Tibial nerve (tissue), 4 donors: ENCODE data around the gene SLC9A9. TPM values are rescaled to one million over a fixed set of nuclear protein-coding genes. Genes with fewer than 3 reads are reported as not detected.
"Not testable (repeated sequence)": the region's sequence is repeated elsewhere in the genome, so short reads cannot be mapped to it uniquely, and the experiment has no call there.

ENCODE experiments used
- DNase-seq, 2 donors: peaks; one replicate each; pipeline ENCODE4 v3.0.0-alpha.2; 2019; ENCODE audit warnings: low spot score in 2 of 2
- H3K27ac ChIP-seq, 4 donors: fragments of 200-600 bp; sonication (generic) in 3 of 4; one replicate each; pipeline ENCODE4 v1.5.1; 2017 to 2019; ENCODE audit warnings: mild to moderate bottlenecking in 1 of 4
- H3K27me3 ChIP-seq, 2 donors: fragments of 200-600 bp; sonication (generic) in 1 of 2; one replicate each; pipeline versions ENCODE4 v1.5.1 to v1.6.0; 2017 to 2019
- H3K36me3 ChIP-seq, 3 donors: fragments of 200-600 bp; sonication (generic); one replicate each; pipeline ENCODE4 v1.5.1; 2018 to 2019
- H3K4me1 ChIP-seq, 4 donors: fragments of 200-600 bp; sonication (generic) in 3 of 4; one replicate each; pipeline ENCODE4 v1.5.1; 2017 to 2019
- H3K4me3 ChIP-seq, 4 donors: fragments of 200-600 bp; sonication (generic) in 3 of 4; one replicate each; pipeline ENCODE4 v1.5.1; 2017 to 2019; ENCODE audit warnings: mild to moderate bottlenecking in 1 of 4, moderate library complexity in 1 of 4
- H3K9me3 ChIP-seq, 4 donors: fragments of 200-600 bp; sonication (generic) in 3 of 4; one replicate each; pipeline ENCODE4 v1.5.1; 2017 to 2019
- EP300 ChIP-seq, 2 donors: sonication (generic); formaldehyde crosslinking; IDR thresholded peaks; one replicate each; pipeline ENCODE4 v1.6.1; 2017; ENCODE audit warnings: antibody characterized with exemption in 2 of 2, mild to moderate bottlenecking in 1 of 2
- POLR2A ChIP-seq, 2 donors: fragments of 450-650 bp; IDR thresholded peaks; one replicate each; pipeline ENCODE4 v1.6.1; 2017; ENCODE audit warnings: antibody characterized with exemption in 2 of 2, mild to moderate bottlenecking in 2 of 2, moderate library complexity in 2 of 2
- WGBS, 2 donors: methylation state at CpG; one replicate each; pipeline ENCODE4 v1.1.5; 2018; 5-methylcytosine and 5-hydroxymethylcytosine counted together
- total RNA-seq, 4 donors: library from RNA; depleted of rRNA; stranded (reverse); fragments of >200 nt; gene quantifications; one replicate each; pipeline ENCODE4 v1.1.0, GENCODE V29; 2016
- TF ChIP-seq, protein P1 (sequence below), 5 experiments: fragments of 200-600 bp in 3 of 5; fragments of 450-650 bp in 2 of 5; sonication (generic) in 3 of 5; IDR thresholded peaks; one replicate each; pipeline ENCODE4 v1.5.1; 2016 to 2019; ENCODE audit warnings: antibody characterized with exemption in 5 of 5, mild to moderate bottlenecking in 3 of 5, moderate library complexity in 2 of 5

Gene SLC9A9
- total RNA-seq, 4 donors from 2014 or later, result 7.6 to 11.1 (median 9.2) TPM

DNA sequence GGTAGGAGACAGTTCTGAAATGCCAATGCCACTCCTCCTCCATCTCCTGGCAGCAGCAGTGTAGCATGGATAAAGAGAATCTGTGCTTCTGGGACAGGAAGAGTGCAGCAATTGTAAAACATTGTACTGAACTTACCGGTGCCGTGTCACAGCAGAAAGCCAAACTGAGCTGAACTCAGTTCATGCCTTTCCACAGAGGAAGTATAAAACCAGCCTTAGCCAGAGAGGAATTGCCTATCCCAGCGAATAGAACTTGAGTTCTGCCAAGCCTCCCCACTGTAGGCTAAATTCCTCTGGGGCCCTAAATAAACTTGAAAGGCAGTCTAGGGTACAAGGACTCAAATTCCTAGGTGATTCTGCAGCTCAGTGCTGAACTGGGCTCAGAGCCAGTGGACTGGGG lies 148.8 kb downstream of the SLC9A9 start:
- DNase-seq, result no peak
- Histone ChIP-seq H3K9me3 (peaks cover 0 to 5% (median 0%) of the 10 kb centered on the region in 4 donors), H3K27me3 (no peaks in the 10 kb centered on the region), H3K36me3 (no peaks in the 10 kb centered on the region), H3K4me3 (no peak overlapping the region), H3K27ac (no peak overlapping the region), H3K4me1 (peaks cover 0 to 4% (median 0%) of the 10 kb centered on the region in 4 donors)
- WGBS, 2 donors, result 35 to 39% methylated on average over 3 of the region's 3 CpGs
- TF ChIP-seq, protein P1, sequence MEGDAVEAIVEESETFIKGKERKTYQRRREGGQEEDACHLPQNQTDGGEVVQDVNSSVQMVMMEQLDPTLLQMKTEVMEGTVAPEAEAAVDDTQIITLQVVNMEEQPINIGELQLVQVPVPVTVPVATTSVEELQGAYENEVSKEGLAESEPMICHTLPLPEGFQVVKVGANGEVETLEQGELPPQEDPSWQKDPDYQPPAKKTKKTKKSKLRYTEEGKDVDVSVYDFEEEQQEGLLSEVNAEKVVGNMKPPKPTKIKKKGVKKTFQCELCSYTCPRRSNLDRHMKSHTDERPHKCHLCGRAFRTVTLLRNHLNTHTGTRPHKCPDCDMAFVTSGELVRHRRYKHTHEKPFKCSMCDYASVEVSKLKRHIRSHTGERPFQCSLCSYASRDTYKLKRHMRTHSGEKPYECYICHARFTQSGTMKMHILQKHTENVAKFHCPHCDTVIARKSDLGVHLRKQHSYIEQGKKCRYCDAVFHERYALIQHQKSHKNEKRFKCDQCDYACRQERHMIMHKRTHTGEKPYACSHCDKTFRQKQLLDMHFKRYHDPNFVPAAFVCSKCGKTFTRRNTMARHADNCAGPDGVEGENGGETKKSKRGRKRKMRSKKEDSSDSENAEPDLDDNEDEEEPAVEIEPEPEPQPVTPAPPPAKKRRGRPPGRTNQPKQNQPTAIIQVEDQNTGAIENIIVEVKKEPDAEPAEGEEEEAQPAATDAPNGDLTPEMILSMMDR (IDR thresholded peaks at IDR 0.05), result no peak
- TF ChIP-seq POLR2A (IDR thresholded peaks at IDR 0.05) (no peak), EP300 (IDR thresholded peaks at IDR 0.05) (no peak)

DNA sequence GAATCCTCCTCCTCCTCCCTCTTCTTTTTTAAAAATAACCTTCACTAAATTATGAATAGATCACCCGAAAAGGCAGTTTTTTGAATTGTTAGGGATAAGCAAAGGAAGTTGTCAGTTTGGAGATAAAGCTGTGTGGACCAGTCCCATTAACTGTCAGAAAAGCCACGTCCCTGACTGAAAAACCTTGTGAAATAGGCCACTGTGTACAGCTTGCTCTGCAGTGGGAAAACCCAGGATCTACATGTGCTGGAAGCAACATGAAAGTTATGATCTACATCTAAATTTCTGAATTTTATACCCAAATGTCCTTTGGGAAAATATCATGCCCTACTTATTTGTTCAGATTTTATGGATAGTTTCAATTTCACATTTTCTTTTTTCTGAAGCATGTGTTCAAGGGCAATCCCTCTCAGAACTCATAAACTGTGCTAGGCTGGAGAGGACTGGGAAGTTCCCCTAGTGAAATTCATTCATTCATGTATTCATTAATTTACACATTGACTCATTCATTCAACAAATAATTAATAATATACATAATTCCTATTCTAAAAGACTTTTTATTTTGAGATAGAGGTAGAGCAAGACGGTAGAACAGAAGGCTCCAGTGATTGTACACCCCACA lies 149.5 kb downstream of the SLC9A9 start:
- no peaks in the 10 kb centered on the region for H3K36me3 ChIP-seq
- no peak overlapping the region for H3K4me3 ChIP-seq
- no peak for DNase-seq
- TF ChIP-seq, protein P1 (IDR thresholded peaks at IDR 0.05), result no peak
- TF ChIP-seq EP300 (IDR thresholded peaks at IDR 0.05), result no peak
- no peak for TF ChIP-seq POLR2A (IDR thresholded peaks at IDR 0.05)
- 58 to 71% methylated on average over 3 of the region's 3 CpGs for WGBS, 2 donors
- peaks cover 0 to 4% (median 0%) of the 10 kb centered on the region in 4 donors for H3K4me1 ChIP-seq
- H3K27me3 ChIP-seq, result no peaks in the 10 kb centered on the region
- no peak overlapping the region for H3K27ac ChIP-seq
- peaks cover 0 to 5% (median 0%) of the 10 kb centered on the region in 4 donors for H3K9me3 ChIP-seq

DNA sequence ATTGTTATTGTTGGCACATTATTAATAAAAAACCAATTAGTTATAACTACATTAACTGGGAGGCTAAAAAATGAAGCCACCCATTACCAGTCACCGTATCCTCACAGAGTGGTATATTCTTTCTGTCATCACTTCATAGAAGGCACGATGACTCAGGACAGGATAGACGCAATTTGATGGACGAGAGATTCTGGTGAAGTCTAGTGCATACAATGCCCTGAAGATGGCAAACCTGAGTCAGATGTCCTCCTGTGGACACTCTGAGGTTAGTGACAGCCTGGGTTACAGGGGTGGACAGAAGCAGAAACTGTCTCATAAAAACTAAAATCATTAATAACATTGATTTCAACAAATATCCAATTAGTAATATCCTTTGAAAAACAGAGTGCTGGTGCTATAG lies 150.3 kb downstream of the SLC9A9 start:
- 86 to 92% methylated on average over 4 of the region's 4 CpGs for WGBS, 2 donors
- peaks cover 0 to 4% (median 0%) of the 10 kb centered on the region in 4 donors for H3K4me1 ChIP-seq
- H3K9me3 ChIP-seq, result peaks cover 0 to 5% (median 0%) of the 10 kb centered on the region in 4 donors
- H3K27ac ChIP-seq, result no peak overlapping the region
- no peak for DNase-seq
- no peaks in the 10 kb centered on the region for H3K27me3 ChIP-seq
- H3K4me3 ChIP-seq, result no peak overlapping the region
- TF ChIP-seq, protein P1 (IDR thresholded peaks at IDR 0.05), result no peak
- TF ChIP-seq POLR2A (IDR thresholded peaks at IDR 0.05), result no peak
- no peak for TF ChIP-seq EP300 (IDR thresholded peaks at IDR 0.05)
- no peaks in the 10 kb centered on the region for H3K36me3 ChIP-seq

DNA sequence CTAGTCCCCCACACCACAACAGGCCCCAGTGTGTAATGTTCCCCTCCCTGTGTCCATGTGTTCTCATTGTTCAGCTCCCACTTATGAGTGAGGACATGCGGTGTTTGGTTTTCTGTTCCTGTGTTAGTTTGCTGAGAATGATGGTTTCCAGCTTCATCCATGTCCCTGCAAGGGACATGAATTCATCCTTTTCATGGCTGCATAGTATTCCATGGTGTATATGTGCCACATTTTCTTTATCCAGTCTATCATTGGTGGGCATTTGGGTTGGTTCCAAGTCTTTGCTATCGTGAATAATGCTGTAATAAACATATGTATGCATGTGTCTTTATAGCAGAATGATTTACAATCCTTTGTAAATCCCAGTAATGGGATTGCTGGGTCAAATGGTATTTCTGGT lies 152.9 kb downstream of the SLC9A9 start:
- not testable (repeated sequence) for H3K4me1 ChIP-seq, H3K4me3 ChIP-seq, H3K27ac ChIP-seq, DNase-seq, H3K36me3 ChIP-seq, H3K9me3 ChIP-seq, H3K27me3 ChIP-seq
- WGBS, 2 donors, result 37 to 70% methylated on average over 2 of the region's 2 CpGs

DNA sequence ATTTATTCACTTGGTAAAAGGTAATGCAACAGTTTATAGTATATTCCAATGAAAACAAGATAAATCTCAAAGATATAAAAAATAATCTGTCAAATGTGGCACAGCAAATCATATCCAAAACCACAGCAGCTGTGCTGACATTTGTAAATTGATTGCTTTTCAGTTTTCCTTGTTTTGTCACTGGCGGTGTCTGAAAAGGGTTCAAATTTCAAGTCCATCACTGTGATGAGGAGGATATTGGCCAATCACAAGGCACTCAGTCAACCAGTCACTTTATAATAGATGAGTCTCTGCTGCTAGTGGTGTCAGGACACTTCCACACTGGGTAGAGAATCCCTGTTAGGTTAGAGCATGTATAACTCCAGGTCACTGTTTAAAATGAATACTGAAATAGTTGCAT lies 154.8 kb downstream of the SLC9A9 start:
- TF ChIP-seq POLR2A (IDR thresholded peaks at IDR 0.05) (no peak), EP300 (IDR thresholded peaks at IDR 0.05) (no peak)
- TF ChIP-seq, protein P1 (IDR thresholded peaks at IDR 0.05), result no peak
- WGBS, 2 donors, result 86 to 97% methylated on average over 1 of the region's 1 CpG
- no peaks in the 10 kb centered on the region for H3K27me3 ChIP-seq

More for the DNA sequence above, 154.8 kb downstream of the SLC9A9 start:
- Histone ChIP-seq H3K4me3 (no peak overlapping the region), H3K36me3 (no peaks in the 10 kb centered on the region), H3K4me1 (no peaks in the 10 kb centered on the region), H3K27ac (no peak overlapping the region), H3K9me3 (no peaks in the 10 kb centered on the region)
- no peak for DNase-seq
